WTC11 (cell line): ENCODE data around the gene NARS2. TPM values are rescaled to one million over a fixed set of nuclear protein-coding genes. Genes with fewer than 3 reads are reported as not detected.

Experiments used
- ATAC-seq: fragments of 200-7000 bp; cut with Tn5 transposase; 2 replicates; pipeline ENCODE4 v1.10.0; 2021; ENCODE audit warnings: mild to moderate bottlenecking, moderate library complexity
- CTCF ChIA-PET: fragments of 300-600 bp; sonication (Branson Sonifier 250); formaldehyde crosslinking; loops from one replicate; lab custom pipeline; 2021; ENCODE audit warnings: antibody characterized with exemption; lab: Charles Lee
- POLR2A ChIA-PET: fragments of 350-600 bp; sonication (Branson Sonifier 250); formaldehyde crosslinking; loops from one replicate; lab custom pipeline; 2021; ENCODE audit warnings: antibody characterized with exemption; lab: Charles Lee
- DNase-seq: peaks from one replicate; pipeline ENCODE4 v3.0.0; 2021; ENCODE audit warnings: low spot score
- H3K27ac Mint-ChIP-seq: 2 replicates; pipeline ENCODE4 v1.8.0; 2021; ENCODE audit warnings: mixed read lengths
- H3K27me3 Mint-ChIP-seq: 2 replicates; pipeline ENCODE4 v1.8.0; 2021; ENCODE audit warnings: low read depth, mild to moderate bottlenecking, moderate library complexity, mixed read lengths
- H3K36me3 Mint-ChIP-seq: 2 replicates; pipeline ENCODE4 v1.8.0; 2021; ENCODE audit warnings: mixed read lengths
- H3K4me1 Mint-ChIP-seq: 2 replicates; pipeline ENCODE4 v1.8.0; 2022; ENCODE audit warnings: mixed read lengths
- H3K4me3 Mint-ChIP-seq: 2 replicates; pipeline ENCODE4 v1.8.0; 2021; ENCODE audit warnings: mild to moderate bottlenecking, moderate library complexity, mixed read lengths
- H3K9me3 Mint-ChIP-seq: 2 replicates; pipeline ENCODE4 v1.8.0; 2021; ENCODE audit warnings: mixed read lengths
- ARID4B ChIP-seq: sonication (generic); formaldehyde crosslinking; IDR thresholded peaks from 2 replicates; pipeline ENCODE4 v1.8.0; 2023; ENCODE audit warnings: missing genetic modification reagents, mild to moderate bottlenecking, borderline replicate concordance
- ATF1 ChIP-seq: sonication (generic); formaldehyde crosslinking; IDR thresholded peaks from 2 replicates; pipeline ENCODE4 v1.8.1; 2023; ENCODE audit warnings: mild to moderate bottlenecking, moderate library complexity, missing genetic modification reagents
- CREM ChIP-seq: sonication (generic); formaldehyde crosslinking; IDR thresholded peaks from 2 replicates; pipeline ENCODE4 v1.8.1; 2022; ENCODE audit warnings: mild to moderate bottlenecking, missing genetic modification reagents, moderate library complexity
- CTCF ChIP-seq: fragments of 200-600 bp; IDR thresholded peaks from 2 replicates; pipeline ENCODE4 v1.8.0; 2022; ENCODE audit warnings: antibody characterized with exemption
- ESRRA ChIP-seq: sonication (generic); formaldehyde crosslinking; IDR thresholded peaks from 2 replicates; pipeline ENCODE4 v1.8.1; 2022; ENCODE audit warnings: mild to moderate bottlenecking, missing genetic modification reagents, borderline replicate concordance
- GABPB1 ChIP-seq: sonication (generic); formaldehyde crosslinking; IDR thresholded peaks from 2 replicates; pipeline ENCODE4 v1.8.1; 2023; ENCODE audit warnings: mild to moderate bottlenecking, missing genetic modification reagents
- GTF2I ChIP-seq: fragments of 250-450 bp; sonication (Bioruptor Pico); conservative IDR thresholded peaks from 2 replicates; pipeline ENCODE4 v1.4.0; 2021; ENCODE audit warnings: mild to moderate bottlenecking
- IRF2 ChIP-seq: sonication (generic); formaldehyde crosslinking; IDR thresholded peaks from 2 replicates; pipeline ENCODE4 v1.8.0; 2022; ENCODE audit warnings: low read depth, missing genetic modification reagents, borderline replicate concordance
- NFE2L1 ChIP-seq: sonication (generic); formaldehyde crosslinking; IDR thresholded peaks from 2 replicates; pipeline ENCODE4 v1.8.1; 2023; ENCODE audit warnings: missing genetic modification reagents
- OVOL2 ChIP-seq: fragments of 250-450 bp; sonication (Bioruptor Pico); IDR thresholded peaks from 2 replicates; pipeline ENCODE4 v1.9.0; 2021; ENCODE audit warnings: mild to moderate bottlenecking, borderline replicate concordance
- RORB ChIP-seq: fragments of 250-450 bp; sonication (Bioruptor Pico); IDR thresholded peaks from 2 replicates; pipeline ENCODE4 v1.9.0; 2021; ENCODE audit warnings: mild to moderate bottlenecking
- SMAD4 ChIP-seq: sonication (generic); formaldehyde crosslinking; IDR thresholded peaks from 2 replicates; pipeline ENCODE4 v1.8.0; 2022; ENCODE audit warnings: mild to moderate bottlenecking, missing genetic modification reagents
- SP1 ChIP-seq: sonication (generic); formaldehyde crosslinking; conservative IDR thresholded peaks from 2 replicates; pipeline ENCODE4 v1.8.1; 2022; ENCODE audit warnings: missing genetic modification reagents
- ZNF423 ChIP-seq: fragments of 250-450 bp; sonication (Bioruptor Pico); IDR thresholded peaks from 2 replicates; pipeline ENCODE4 v2.1.2; 2022; ENCODE audit warnings: mild to moderate bottlenecking, moderate library complexity
- ZSCAN18 ChIP-seq: fragments of 250-450 bp; sonication (Bioruptor Pico); IDR thresholded peaks from 2 replicates; pipeline ENCODE4 v2.1.2; 2022; ENCODE audit warnings: mild to moderate bottlenecking, moderate library complexity
- total RNA-seq: library from RNA; stranded (reverse); gene quantifications from 3 replicates; pipeline ENCODE4 v1.2.3, GENCODE V29; 2021
- TF ChIP-seq, protein P1 (sequence below): sonication (generic); formaldehyde crosslinking; IDR thresholded peaks from 2 replicates; pipeline ENCODE4 v1.8.1; 2023; ENCODE audit warnings: mild to moderate bottlenecking, moderate library complexity, missing genetic modification reagents
- TF ChIP-seq, protein P2 (sequence below): sonication (generic); formaldehyde crosslinking; IDR thresholded peaks from 2 replicates; pipeline ENCODE4 v1.8.1; 2022; ENCODE audit warnings: mild to moderate bottlenecking, missing genetic modification reagents, moderate library complexity, borderline replicate concordance
- TF ChIP-seq, protein P3 (sequence below): sonication (generic); formaldehyde crosslinking; IDR thresholded peaks from 2 replicates; pipeline ENCODE4 v1.8.1; 2023; ENCODE audit warnings: mild to moderate bottlenecking, missing genetic modification reagents, moderate library complexity
- TF ChIP-seq, protein P4 (sequence below): sonication (generic); formaldehyde crosslinking; IDR thresholded peaks from 2 replicates; pipeline ENCODE4 v1.8.1; 2023; ENCODE audit warnings: mild to moderate bottlenecking, missing genetic modification reagents, borderline replicate concordance

Gene NARS2
- total RNA-seq, 1 experiment from 2014 or later = 36.4 TPM

DNA sequence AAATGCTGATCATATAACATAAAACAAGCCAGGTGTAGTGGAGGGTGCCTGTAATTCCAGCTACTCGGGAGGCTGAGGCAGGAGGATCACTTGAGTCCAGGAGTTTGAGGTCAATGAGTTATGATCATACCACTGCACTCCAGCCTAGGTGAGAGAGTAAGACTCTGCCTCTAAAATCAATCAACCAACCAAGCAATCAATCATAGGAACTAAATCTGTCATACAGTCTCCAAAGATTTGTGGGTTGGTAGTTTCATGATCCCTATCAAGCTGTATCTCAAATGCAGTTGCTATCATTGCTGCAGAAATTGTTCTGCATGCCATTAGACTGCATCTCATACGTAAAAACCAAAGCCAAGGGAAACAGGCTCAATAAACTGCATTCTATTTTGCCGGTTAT is 33.1 kb downstream of the NARS2 start:
- TF ChIP-seq, protein P1, sequence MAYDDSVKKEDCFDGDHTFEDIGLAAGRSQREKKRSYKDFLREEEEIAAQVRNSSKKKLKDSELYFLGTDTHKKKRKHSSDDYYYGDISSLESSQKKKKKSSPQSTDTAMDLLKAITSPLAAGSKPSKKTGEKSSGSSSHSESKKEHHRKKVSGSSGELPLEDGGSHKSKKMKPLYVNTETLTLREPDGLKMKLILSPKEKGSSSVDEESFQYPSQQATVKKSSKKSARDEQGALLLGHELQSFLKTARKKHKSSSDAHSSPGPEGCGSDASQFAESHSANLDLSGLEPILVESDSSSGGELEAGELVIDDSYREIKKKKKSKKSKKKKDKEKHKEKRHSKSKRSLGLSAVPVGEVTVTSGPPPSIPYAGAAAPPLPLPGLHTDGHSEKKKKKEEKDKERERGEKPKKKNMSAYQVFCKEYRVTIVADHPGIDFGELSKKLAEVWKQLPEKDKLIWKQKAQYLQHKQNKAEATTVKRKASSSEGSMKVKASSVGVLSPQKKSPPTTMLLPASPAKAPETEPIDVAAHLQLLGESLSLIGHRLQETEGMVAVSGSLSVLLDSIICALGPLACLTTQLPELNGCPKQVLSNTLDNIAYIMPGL (CRISPR knock-in tag) = no peak
- no peak for TF ChIP-seq ARID4B (CRISPR knock-in tag)
- ChIA-PET CTCF (interaction anchor here (3.7 kb wide), 1 partner anchor 23 kb away, joined by 12 read pairs; no protein-coding TSS in a partner anchor), POLR2A (no interaction called here)
- no peak overlapping the region for H3K4me3 Mint-ChIP-seq
- no peak overlapping the region for H3K27ac Mint-ChIP-seq
- peaks cover 28% of the 10 kb centered on the region for H3K36me3 Mint-ChIP-seq
- no peak for DNase-seq
- no peaks in the 10 kb centered on the region for H3K27me3 Mint-ChIP-seq
- no peak for ATAC-seq
- no peaks in the 10 kb centered on the region for H3K4me1 Mint-ChIP-seq
- peaks cover 10% of the 10 kb centered on the region for H3K9me3 Mint-ChIP-seq

DNA sequence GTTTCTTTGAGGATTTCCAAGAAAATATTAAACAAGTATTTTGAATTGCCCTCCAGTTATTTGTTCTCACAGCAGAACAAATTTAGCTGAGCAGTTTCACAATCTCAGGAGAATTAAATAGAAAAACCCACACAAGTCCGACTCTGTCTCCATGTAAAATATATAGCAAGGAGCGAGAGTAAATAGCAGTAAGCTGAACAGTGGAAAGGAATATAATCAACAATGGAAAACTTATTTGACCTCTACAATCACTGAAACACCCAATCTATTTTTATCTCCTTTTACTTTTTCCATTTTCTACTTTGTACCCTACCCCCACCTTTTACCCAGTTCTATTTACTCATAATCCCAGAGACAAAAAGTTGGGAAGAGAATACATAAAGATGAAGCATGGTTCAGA is 34.4 kb downstream of the NARS2 start:
- CTCF ChIA-PET = interaction anchor here (3.7 kb wide), 1 partner anchor 24 kb away, joined by 12 read pairs; no protein-coding TSS in a partner anchor
- no peak for ATAC-seq
- TF ChIP-seq ESRRA (CRISPR knock-in tag) (no peak), ZNF423 (no peak), SMAD4 (CRISPR knock-in tag) (no peak), ATF1 (CRISPR knock-in tag) (no peak), OVOL2 (CRISPR knock-in tag) (no peak), RORB (CRISPR knock-in tag) (no peak), SP1 (CRISPR knock-in tag) (no peak), CREM (CRISPR knock-in tag) (no peak), ZSCAN18 (CRISPR knock-in tag) (no peak), GABPB1 (no peak), GTF2I (CRISPR knock-in tag) (no peak), CTCF (no peak), NFE2L1 (no peak), IRF2 (CRISPR knock-in tag) (no peak)
- TF ChIP-seq, protein P2, sequence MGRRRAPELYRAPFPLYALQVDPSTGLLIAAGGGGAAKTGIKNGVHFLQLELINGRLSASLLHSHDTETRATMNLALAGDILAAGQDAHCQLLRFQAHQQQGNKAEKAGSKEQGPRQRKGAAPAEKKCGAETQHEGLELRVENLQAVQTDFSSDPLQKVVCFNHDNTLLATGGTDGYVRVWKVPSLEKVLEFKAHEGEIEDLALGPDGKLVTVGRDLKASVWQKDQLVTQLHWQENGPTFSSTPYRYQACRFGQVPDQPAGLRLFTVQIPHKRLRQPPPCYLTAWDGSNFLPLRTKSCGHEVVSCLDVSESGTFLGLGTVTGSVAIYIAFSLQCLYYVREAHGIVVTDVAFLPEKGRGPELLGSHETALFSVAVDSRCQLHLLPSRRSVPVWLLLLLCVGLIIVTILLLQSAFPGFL = no peak
- TF ChIP-seq, protein P3, sequence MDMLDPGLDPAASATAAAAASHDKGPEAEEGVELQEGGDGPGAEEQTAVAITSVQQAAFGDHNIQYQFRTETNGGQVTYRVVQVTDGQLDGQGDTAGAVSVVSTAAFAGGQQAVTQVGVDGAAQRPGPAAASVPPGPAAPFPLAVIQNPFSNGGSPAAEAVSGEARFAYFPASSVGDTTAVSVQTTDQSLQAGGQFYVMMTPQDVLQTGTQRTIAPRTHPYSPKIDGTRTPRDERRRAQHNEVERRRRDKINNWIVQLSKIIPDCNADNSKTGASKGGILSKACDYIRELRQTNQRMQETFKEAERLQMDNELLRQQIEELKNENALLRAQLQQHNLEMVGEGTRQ (CRISPR knock-in tag) = no peak
- TF ChIP-seq, protein P4, sequence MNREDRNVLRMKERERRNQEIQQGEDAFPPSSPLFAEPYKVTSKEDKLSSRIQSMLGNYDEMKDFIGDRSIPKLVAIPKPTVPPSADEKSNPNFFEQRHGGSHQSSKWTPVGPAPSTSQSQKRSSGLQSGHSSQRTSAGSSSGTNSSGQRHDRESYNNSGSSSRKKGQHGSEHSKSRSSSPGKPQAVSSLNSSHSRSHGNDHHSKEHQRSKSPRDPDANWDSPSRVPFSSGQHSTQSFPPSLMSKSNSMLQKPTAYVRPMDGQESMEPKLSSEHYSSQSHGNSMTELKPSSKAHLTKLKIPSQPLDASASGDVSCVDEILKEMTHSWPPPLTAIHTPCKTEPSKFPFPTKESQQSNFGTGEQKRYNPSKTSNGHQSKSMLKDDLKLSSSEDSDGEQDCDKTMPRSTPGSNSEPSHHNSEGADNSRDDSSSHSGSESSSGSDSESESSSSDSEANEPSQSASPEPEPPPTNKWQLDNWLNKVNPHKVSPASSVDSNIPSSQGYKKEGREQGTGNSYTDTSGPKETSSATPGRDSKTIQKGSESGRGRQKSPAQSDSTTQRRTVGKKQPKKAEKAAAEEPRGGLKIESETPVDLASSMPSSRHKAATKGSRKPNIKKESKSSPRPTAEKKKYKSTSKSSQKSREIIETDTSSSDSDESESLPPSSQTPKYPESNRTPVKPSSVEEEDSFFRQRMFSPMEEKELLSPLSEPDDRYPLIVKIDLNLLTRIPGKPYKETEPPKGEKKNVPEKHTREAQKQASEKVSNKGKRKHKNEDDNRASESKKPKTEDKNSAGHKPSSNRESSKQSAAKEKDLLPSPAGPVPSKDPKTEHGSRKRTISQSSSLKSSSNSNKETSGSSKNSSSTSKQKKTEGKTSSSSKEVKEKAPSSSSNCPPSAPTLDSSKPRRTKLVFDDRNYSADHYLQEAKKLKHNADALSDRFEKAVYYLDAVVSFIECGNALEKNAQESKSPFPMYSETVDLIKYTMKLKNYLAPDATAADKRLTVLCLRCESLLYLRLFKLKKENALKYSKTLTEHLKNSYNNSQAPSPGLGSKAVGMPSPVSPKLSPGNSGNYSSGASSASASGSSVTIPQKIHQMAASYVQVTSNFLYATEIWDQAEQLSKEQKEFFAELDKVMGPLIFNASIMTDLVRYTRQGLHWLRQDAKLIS (CRISPR knock-in tag) = no peak

More for the DNA sequence above, 34.4 kb downstream of the NARS2 start:
- no peak for DNase-seq
- Mint-ChIP-seq H3K4me3 (no peak overlapping the region), H3K36me3 (peaks cover 24% of the 10 kb centered on the region), H3K27me3 (no peaks in the 10 kb centered on the region), H3K27ac (no peak overlapping the region), H3K9me3 (peaks cover 10% of the 10 kb centered on the region), H3K4me1 (no peaks in the 10 kb centered on the region)
- POLR2A ChIA-PET = no interaction called here
